Activated CD4-positive, alpha-beta memory T cell treated with anti-CD3 and anti-CD28 coated beads for 36 hours (primary cell): ENCODE results near the gene FBXW8. TPM values are rescaled to one million over a fixed set of nuclear protein-coding genes. Genes with fewer than 3 reads are reported as not detected.

Experiments
- CTCF ChIA-PET: fragments of 350-600 bp; sonication (Branson Sonifier 250); formaldehyde crosslinking; loops from one replicate; lab custom pipeline; 2021; ENCODE audit warnings: antibody characterized with exemption, inconsistent platforms; lab: Charles Lee
- POLR2A ChIA-PET: fragments of 350-600 bp; sonication (Branson Sonifier 250); formaldehyde crosslinking; loops from one replicate; lab custom pipeline; 2021; ENCODE audit warnings: antibody characterized with exemption; lab: Charles Lee
- DNase-seq: peaks from one replicate; pipeline ENCODE4 v3.0.0-alpha.2; 2020
- H3K27ac Mint-ChIP-seq: one replicate; pipeline ENCODE4 v1.8.0; 2021; ENCODE audit warnings: mixed read lengths
- H3K27me3 Mint-ChIP-seq: one replicate; pipeline ENCODE4 v1.8.0; 2021; ENCODE audit warnings: mixed read lengths
- H3K36me3 Mint-ChIP-seq: one replicate; pipeline ENCODE4 v1.8.0; 2021; ENCODE audit warnings: mixed read lengths
- H3K4me1 Mint-ChIP-seq: one replicate; pipeline ENCODE4 v1.8.0; 2021; ENCODE audit warnings: low read depth, mixed read lengths
- H3K4me3 Mint-ChIP-seq: one replicate; pipeline ENCODE4 v1.8.0; 2021; ENCODE audit warnings: mild to moderate bottlenecking, mixed read lengths
- H3K9me3 Mint-ChIP-seq: one replicate; pipeline ENCODE4 v1.8.0; 2021; ENCODE audit warnings: mixed read lengths
- intact Hi-C: fragments of 100-400 bp; cut with micrococcal nuclease; formaldehyde crosslinking; loops from one replicate; pipeline ENCODE4 v1.15.1; 2023
- total RNA-seq, 2 experiments: library from RNA; stranded (reverse); gene quantifications; one replicate each; pipeline ENCODE4 v1.2.3, GENCODE V29; 2021

FBXW8 gene
- total RNA-seq, 2 experiments from 2014 or later: 5.3 to 5.7 TPM

- no peak for DNase-seq
- ChIA-PET CTCF (no interaction called here), POLR2A (no interaction called here)
- Mint-ChIP-seq H3K9me3 (no peaks in the 10 kb centered on the region), H3K4me3 (no peak overlapping the region), H3K36me3 (no peaks in the 10 kb centered on the region), H3K27ac (no peak overlapping the region), H3K27me3 (peaks cover 6% of the 10 kb centered on the region), H3K4me1 (no peaks in the 10 kb centered on the region)
- intact Hi-C loops: no loop called here
These were observed 125.3 kb downstream of the FBXW8 start for GRCh38 chr12:117036046-117036445.

DNA sequence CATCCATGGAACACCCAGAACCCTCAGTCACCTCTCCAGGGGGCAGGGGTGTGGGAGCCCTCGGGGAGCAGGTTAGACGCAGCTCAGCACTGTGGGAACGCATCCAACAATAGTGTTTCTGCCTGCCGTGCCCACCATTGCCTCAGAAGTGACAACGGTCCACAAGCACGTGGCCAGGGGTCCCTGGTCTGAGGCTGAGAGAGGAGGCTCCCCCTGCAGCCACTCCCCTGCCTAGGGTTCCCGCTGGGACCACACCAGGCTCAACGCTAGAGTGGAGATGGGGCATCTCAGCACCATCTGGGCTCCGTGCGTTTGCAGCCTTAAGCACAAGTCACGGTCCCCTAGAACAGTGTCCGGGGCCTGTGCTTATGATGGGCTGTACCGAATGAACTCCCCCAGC lies 125.8 kb downstream of the FBXW8 start:
- no peaks in the 10 kb centered on the region for H3K4me1 Mint-ChIP-seq
- POLR2A ChIA-PET: no interaction called here
- peaks cover 6% of the 10 kb centered on the region for H3K27me3 Mint-ChIP-seq
- H3K36me3 Mint-ChIP-seq: no peaks in the 10 kb centered on the region
- CTCF ChIA-PET: interaction anchor here (0.5 kb wide), 1 partner anchor 332 kb away, joined by 3 read pairs; no protein-coding TSS in a partner anchor
- no peaks in the 10 kb centered on the region for H3K9me3 Mint-ChIP-seq
- intact Hi-C loops: no loop called here
- H3K27ac Mint-ChIP-seq: no peak overlapping the region
- DNase-seq: no peak
- no peak overlapping the region for H3K4me3 Mint-ChIP-seq

DNA sequence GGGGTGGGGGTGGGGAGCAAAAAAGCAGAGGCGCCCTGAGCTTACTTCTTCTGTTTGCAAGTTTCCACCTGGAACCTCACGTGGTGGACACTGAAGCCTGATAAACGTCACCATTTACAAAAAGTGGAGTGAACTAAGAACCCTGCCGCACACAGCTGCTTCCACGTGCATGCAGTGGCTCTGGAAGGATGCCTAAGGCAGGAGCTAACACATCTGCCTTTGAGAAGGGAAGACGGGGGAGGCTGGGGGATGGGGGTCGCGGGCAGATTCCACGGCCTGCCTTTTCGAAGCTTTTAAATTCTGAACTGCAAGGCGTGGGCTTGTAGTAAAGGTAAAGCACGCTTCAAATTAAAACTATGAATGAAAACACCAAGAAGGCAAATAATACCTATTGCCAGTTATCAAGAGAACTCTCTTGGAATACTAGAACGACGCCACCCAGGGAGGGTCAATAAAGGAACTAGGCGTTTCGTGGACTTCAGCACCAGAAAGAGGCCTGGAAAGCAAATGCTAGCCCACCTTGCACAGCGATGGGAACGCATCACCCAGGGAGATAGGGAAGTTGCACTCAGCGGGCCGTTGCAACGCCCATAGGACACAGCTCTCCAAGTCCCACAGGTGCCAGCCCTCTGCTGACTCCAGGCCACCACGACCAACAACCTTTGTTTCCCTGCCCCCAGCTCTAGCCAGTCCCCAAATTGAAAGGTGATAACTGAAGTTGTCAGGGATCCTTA lies 126.7 kb downstream of the FBXW8 start:
- intact Hi-C loops: loop anchor here (1.0 kb wide), 1 partner anchor 11 kb away; no protein-coding TSS in a partner anchor
- ChIA-PET CTCF (interaction anchor here (1.0 kb wide), 1 partner anchor 10 kb away, joined by 4 read pairs; no protein-coding TSS in a partner anchor), POLR2A (no interaction called here)
- Mint-ChIP-seq H3K4me3 (no peak overlapping the region), H3K27me3 (peaks cover 6% of the 10 kb centered on the region), H3K27ac (no peak overlapping the region), H3K36me3 (no peaks in the 10 kb centered on the region), H3K9me3 (no peaks in the 10 kb centered on the region), H3K4me1 (no peaks in the 10 kb centered on the region)
- no peak for DNase-seq

- Mint-ChIP-seq H3K4me3 (no peak overlapping the region), H3K4me1 (no peaks in the 10 kb centered on the region), H3K27ac (no peak overlapping the region), H3K36me3 (no peaks in the 10 kb centered on the region), H3K9me3 (no peaks in the 10 kb centered on the region), H3K27me3 (peaks cover 6% of the 10 kb centered on the region)
- intact Hi-C loops: no loop called here
- POLR2A ChIA-PET: no interaction called here
- DNase-seq: no peak
- CTCF ChIA-PET: interaction anchor here (1.0 kb wide), 1 partner anchor 11 kb away, joined by 4 read pairs; no protein-coding TSS in a partner anchor
These were observed 127.4 kb downstream of the FBXW8 start for GRCh38 chr12:117038023-117038680.

DNA sequence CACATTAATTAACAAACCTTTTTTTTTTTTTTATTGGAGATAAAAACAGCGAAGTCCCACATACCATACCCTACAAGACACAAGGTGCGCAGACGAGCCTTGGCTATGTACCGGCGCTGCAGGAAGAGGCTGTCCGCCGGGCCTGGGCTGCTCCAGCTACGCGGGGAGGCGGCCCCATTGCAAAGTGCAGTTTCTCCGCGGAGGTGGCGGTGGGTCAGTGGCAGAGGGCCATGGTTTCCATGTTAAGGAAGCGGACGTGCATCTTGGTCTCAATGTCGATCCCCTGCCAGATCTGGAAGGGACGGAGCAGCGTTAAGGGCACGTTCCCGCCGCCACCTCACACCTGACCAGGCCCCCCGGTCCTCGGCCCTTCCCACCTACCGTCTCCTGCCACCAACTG lies 128.2 kb downstream of the FBXW8 start:
- CTCF ChIA-PET: no interaction called here

DNA sequence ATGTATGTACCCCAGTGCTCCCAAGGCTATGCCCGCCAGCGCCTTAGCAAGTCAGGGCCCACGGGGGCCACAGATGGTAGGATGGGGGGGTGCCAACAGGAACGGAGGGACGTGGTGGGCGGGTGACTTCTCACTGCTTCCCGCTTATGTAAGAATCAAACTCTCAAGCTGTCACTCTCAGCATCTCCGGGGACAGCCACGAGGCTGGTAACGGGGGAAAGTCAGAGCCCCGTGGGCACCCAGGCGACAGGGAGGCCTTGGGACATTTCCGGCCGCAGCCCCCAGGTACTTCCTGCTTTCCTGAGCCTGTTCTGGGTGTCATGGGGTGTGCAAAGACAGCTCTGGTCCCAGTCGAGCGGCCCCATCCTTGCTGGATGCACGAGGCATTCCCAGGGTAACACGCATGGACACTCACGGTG lies 129.2 kb downstream of the FBXW8 start:
- Mint-ChIP-seq H3K27ac (no peak overlapping the region), H3K4me3 (no peak overlapping the region), H3K36me3 (no peaks in the 10 kb centered on the region), H3K4me1 (no peaks in the 10 kb centered on the region), H3K27me3 (no peaks in the 10 kb centered on the region), H3K9me3 (no peaks in the 10 kb centered on the region)
- no peak for DNase-seq
- POLR2A ChIA-PET: no interaction called here
- CTCF ChIA-PET: no interaction called here
- intact Hi-C loops: no loop called here

More for the DNA sequence above, 128.2 kb downstream of the FBXW8 start:
- no peaks in the 10 kb centered on the region for H3K36me3 Mint-ChIP-seq
- peaks cover 6% of the 10 kb centered on the region for H3K27me3 Mint-ChIP-seq
- no peak overlapping the region for H3K27ac Mint-ChIP-seq
- H3K4me1 Mint-ChIP-seq: no peaks in the 10 kb centered on the region
- POLR2A ChIA-PET: no interaction called here
- no peak overlapping the region for H3K4me3 Mint-ChIP-seq
- H3K9me3 Mint-ChIP-seq: no peaks in the 10 kb centered on the region
- intact Hi-C loops: no loop called here
- DNase-seq: no peak

DNA sequence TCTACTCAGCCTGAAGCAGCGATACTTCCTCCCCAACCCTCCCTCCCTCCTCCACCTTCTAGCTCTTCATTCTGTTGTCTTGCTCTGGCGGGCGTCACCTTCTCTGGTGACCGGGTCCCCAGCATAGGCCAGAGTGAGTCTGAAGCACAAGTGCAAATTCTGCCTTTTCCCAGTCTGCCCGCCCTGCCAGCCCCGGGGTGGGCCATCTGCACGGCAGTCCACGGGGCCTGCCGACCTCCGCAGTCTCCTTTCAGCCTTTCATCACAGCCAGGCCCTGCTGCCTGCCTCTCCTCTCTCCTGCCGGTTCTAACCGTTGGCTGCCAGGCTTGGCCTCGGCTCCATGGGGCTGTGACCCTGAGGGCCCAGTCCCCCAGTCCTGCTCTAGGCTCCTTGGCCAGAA lies 129.7 kb downstream of the FBXW8 start:
- Mint-ChIP-seq H3K27me3 (no peaks in the 10 kb centered on the region), H3K36me3 (no peaks in the 10 kb centered on the region)
- POLR2A ChIA-PET: no interaction called here

DNA sequence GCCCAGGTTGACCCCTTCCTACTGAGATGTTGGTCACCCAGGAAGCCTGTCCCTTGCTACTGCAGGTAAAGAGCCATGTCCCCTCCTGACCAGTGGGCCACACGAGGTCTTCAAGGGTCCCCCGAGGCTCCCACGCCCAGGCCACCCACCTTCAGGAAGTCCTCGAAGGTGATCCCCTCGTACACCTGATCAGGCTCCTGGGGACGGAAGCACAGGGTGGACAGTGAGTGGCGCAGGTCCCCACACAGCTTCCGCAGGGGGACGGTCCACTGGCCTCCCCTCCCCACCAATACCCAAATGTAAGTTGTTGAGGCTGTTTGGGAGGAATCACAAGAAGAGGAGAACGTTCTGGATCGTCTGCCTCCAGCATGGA lies 131.0 kb downstream of the FBXW8 start:
- ChIA-PET CTCF (no interaction called here), POLR2A (no interaction called here)
- intact Hi-C loops: no loop called here
- H3K27ac Mint-ChIP-seq: no peak overlapping the region
- H3K4me3 Mint-ChIP-seq: no peak overlapping the region
- no peaks in the 10 kb centered on the region for H3K27me3 Mint-ChIP-seq
- no peaks in the 10 kb centered on the region for H3K4me1 Mint-ChIP-seq
- DNase-seq: no peak
- H3K36me3 Mint-ChIP-seq: no peaks in the 10 kb centered on the region
- H3K9me3 Mint-ChIP-seq: no peaks in the 10 kb centered on the region

More for the DNA sequence above, 129.7 kb downstream of the FBXW8 start:
- Mint-ChIP-seq H3K4me1 (no peaks in the 10 kb centered on the region), H3K4me3 (no peak overlapping the region), H3K27ac (no peak overlapping the region), H3K9me3 (no peaks in the 10 kb centered on the region)
- DNase-seq: no peak
- CTCF ChIA-PET: no interaction called here
- intact Hi-C loops: no loop called here

DNA sequence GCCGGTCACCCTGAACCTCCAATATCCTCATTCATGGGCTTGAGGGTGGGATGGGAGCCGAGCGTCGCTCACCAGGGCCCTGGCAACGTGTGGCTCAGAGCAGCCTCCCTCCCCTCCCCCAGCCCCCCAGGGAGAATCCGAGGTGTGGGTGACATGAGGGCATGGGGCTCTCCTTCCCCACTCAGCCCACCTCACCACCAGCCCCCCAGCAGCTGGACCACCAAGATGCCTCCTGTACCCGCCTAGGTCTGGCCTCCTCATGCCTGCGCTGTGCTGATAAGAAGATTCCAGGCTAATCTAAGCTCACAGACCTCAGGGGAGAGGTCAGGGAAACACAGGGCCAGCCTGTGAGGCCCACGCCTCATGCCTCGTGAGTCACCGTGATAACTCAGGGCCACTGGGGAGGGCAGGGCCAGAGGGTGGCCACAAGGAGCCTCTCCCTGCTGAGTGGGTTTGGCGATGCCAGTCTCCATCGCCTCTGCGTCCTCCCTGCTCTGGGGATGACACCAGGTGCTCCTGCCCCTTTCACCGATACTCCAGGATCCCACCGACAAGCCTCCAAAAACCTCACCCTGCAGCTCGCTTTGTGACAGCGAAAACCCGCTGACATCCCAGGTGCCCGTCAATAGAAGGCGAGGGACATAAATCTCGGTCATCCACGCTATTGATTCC lies 131.6 kb downstream of the FBXW8 start:
- Mint-ChIP-seq H3K27me3 (no peaks in the 10 kb centered on the region), H3K4me1 (no peaks in the 10 kb centered on the region), H3K27ac (no peak overlapping the region), H3K9me3 (no peaks in the 10 kb centered on the region), H3K4me3 (no peak overlapping the region), H3K36me3 (no peaks in the 10 kb centered on the region)
- DNase-seq: no peak
- intact Hi-C loops: no loop called here
- CTCF ChIA-PET: no interaction called here
- POLR2A ChIA-PET: no interaction called here

DNA sequence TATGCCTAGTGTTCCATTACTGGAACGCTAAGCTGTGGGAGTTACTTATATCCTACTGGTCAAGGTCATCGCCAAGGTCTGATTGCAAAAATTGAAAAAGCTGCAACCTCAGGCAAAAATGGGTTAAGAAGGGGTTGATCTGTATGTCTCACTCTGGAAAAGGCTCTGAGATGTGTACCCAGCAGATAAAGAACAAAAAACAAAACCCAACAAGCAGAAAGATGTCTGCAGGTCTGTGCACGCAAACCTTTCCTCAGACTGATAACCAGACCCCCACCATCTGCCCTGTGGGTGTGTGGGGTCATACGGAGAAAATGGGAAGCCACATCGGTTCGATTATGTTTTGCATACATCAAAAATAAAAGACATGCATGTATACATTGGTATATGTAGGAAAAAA lies 132.1 kb downstream of the FBXW8 start:
- Mint-ChIP-seq H3K27ac (no peak overlapping the region), H3K9me3 (no peaks in the 10 kb centered on the region)

GRCh38 chr12:117044311-117044710 lies 133.6 kb downstream of the FBXW8 start:
- DNase-seq: no peak
- Mint-ChIP-seq H3K27me3 (no peaks in the 10 kb centered on the region), H3K36me3 (no peaks in the 10 kb centered on the region), H3K9me3 (no peaks in the 10 kb centered on the region), H3K4me1 (no peaks in the 10 kb centered on the region), H3K27ac (no peak overlapping the region), H3K4me3 (no peak overlapping the region)
- ChIA-PET POLR2A (no interaction called here), CTCF (no interaction called here)
- intact Hi-C loops: no loop called here

More for the DNA sequence above, 132.1 kb downstream of the FBXW8 start:
- H3K4me1 Mint-ChIP-seq: no peaks in the 10 kb centered on the region
- ChIA-PET CTCF (no interaction called here), POLR2A (no interaction called here)
- H3K36me3 Mint-ChIP-seq: no peaks in the 10 kb centered on the region
- intact Hi-C loops: no loop called here
- H3K27me3 Mint-ChIP-seq: no peaks in the 10 kb centered on the region
- no peak overlapping the region for H3K4me3 Mint-ChIP-seq
- no peak for DNase-seq

GRCh38 chr12:117044790-117045159 lies 134.0 kb downstream of the FBXW8 start:
- intact Hi-C loops: no loop called here
- no peaks in the 10 kb centered on the region for H3K4me1 Mint-ChIP-seq
- ChIA-PET CTCF (no interaction called here), POLR2A (no interaction called here)
- H3K36me3 Mint-ChIP-seq: no peaks in the 10 kb centered on the region
- no peak overlapping the region for H3K4me3 Mint-ChIP-seq
- H3K9me3 Mint-ChIP-seq: no peaks in the 10 kb centered on the region
- no peaks in the 10 kb centered on the region for H3K27me3 Mint-ChIP-seq
- H3K27ac Mint-ChIP-seq: no peak overlapping the region
- no peak for DNase-seq
